ENCODE measurements around the gene SUPV3L1.

SUPV3L1 gene

DNA sequence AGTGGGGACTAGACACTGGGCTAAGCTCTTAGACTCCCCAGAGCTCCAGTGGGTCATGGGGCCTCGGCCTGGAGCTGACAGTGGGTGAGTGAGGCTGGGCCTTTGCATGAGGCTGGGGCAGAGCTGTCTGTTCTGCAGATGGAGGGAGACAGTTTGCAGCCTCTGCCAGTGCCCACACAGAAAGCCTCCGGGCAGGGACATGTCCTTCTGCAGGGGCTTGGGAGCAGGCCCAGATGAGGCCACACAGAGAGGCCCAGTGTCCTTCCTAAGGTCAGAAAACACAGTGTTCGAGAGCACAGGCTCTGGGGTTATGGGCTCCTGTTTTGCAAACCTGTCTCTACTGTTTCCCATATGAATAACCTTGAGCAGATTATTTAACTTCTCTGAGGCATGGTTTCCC lies 73.1 kb downstream of the SUPV3L1 start:
- no peak overlapping the region for H3K4me3 ChIP-seq (ENCODE audit: low read depth, low read length)
- TF ChIP-seq, protein P1, sequence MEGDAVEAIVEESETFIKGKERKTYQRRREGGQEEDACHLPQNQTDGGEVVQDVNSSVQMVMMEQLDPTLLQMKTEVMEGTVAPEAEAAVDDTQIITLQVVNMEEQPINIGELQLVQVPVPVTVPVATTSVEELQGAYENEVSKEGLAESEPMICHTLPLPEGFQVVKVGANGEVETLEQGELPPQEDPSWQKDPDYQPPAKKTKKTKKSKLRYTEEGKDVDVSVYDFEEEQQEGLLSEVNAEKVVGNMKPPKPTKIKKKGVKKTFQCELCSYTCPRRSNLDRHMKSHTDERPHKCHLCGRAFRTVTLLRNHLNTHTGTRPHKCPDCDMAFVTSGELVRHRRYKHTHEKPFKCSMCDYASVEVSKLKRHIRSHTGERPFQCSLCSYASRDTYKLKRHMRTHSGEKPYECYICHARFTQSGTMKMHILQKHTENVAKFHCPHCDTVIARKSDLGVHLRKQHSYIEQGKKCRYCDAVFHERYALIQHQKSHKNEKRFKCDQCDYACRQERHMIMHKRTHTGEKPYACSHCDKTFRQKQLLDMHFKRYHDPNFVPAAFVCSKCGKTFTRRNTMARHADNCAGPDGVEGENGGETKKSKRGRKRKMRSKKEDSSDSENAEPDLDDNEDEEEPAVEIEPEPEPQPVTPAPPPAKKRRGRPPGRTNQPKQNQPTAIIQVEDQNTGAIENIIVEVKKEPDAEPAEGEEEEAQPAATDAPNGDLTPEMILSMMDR (IDR thresholded peaks at IDR 0.05; ENCODE audit: insufficient read depth, low read depth, low read length, missing control alignments), result no peak
- no peak for DNase-seq (ENCODE audit: low read depth)

GRCh38 chr10:69254877-69255276 lies 74.8 kb downstream of the SUPV3L1 start:
- H3K4me3 ChIP-seq (ENCODE audit: low read depth, low read length), result no peak overlapping the region
- TF ChIP-seq, protein P1 (IDR thresholded peaks at IDR 0.05; ENCODE audit: insufficient read depth, low read depth, low read length, missing control alignments), result no peak
- no peak for DNase-seq (ENCODE audit: low read depth)

Measured in GM12865 (cell line).